Neural cell (in vitro differentiated cells): Measurements from ENCODE around the gene GALNT4. TPM values are rescaled to one million over a fixed set of nuclear protein-coding genes. Genes with fewer than 3 reads are reported as not detected.

Source experiments
- H2AFZ ChIP-seq: fragments of 200-600, 300-800 bp; sonication (generic), shearing (Covaris generic); 2 replicates; pipeline ENCODE4 v1.6.0; 2014; ENCODE audit warnings: low read depth, mild to moderate bottlenecking, antibody characterized with exemption, low read length, moderate library complexity
- H3F3A ChIP-seq: fragments of 200-600 bp; shearing (Covaris generic); 2 replicates; pipeline ENCODE4 v1.6.1; 2016; ENCODE audit warnings: mild to moderate bottlenecking, moderate library complexity, mixed read lengths, antibody characterized with exemption, low read length; ENCODE audit not compliant: insufficient read depth, poor library complexity, severe bottlenecking
- H3K27ac ChIP-seq: fragments of 200-600, 300-800 bp; sonication (generic), shearing (Covaris generic); 2 replicates; pipeline ENCODE4 v1.5.1; 2014; ENCODE audit warnings: mild to moderate bottlenecking, low read length, moderate library complexity
- H3K27me3 ChIP-seq: fragments of 300-800, 200-600 bp; sonication (generic), shearing (Covaris generic); 2 replicates; pipeline ENCODE4 v1.6.0; 2014; ENCODE audit warnings: mild to moderate bottlenecking, low read depth, low read length, moderate library complexity; ENCODE audit not compliant: insufficient read depth
- H3K36me3 ChIP-seq: fragments of 300-800, 200-600 bp; sonication (generic), shearing (Covaris generic); 2 replicates; pipeline ENCODE4 v1.5.1; 2014; ENCODE audit warnings: mild to moderate bottlenecking, antibody characterized with exemption, low read length, moderate library complexity; ENCODE audit not compliant: insufficient read depth
- H3K4me2 ChIP-seq: fragments of 300-800, 200-600 bp; sonication (generic), shearing (Covaris generic); 2 replicates; pipeline ENCODE4 v1.6.0; 2014; ENCODE audit warnings: mild to moderate bottlenecking, low read length
- H3K4me3 ChIP-seq: fragments of 300-800, 200-600 bp; sonication (generic), shearing (Covaris generic); 2 replicates; pipeline ENCODE4 v1.5.1; 2014; ENCODE audit warnings: mild to moderate bottlenecking, low read length, moderate library complexity
- H3K79me2 ChIP-seq: fragments of 200-600 bp; shearing (Covaris generic); replicated peaks from 2 replicates; pipeline ENCODE4 v1.6.0; 2014; ENCODE audit warnings: mild to moderate bottlenecking, low read length, moderate library complexity; ENCODE audit not compliant: insufficient read depth
- H3K9ac ChIP-seq: fragments of 300-800, 200-600 bp; sonication (generic), shearing (Covaris generic); 2 replicates; pipeline ENCODE4 v1.6.1; 2016; ENCODE audit warnings: mild to moderate bottlenecking, low read length, mixed read lengths
- H3K9me2 ChIP-seq: fragments of 200-600 bp; shearing (Covaris generic); 2 replicates; pipeline ENCODE4 v1.6.1; 2016; ENCODE audit warnings: mild to moderate bottlenecking, low read length, mixed read lengths; ENCODE audit not compliant: insufficient read depth
- H3K9me3 ChIP-seq: fragments of 200-600, 300-800 bp; sonication (generic), shearing (Covaris generic); 2 replicates; pipeline ENCODE4 v1.6.1; 2016; ENCODE audit warnings: mild to moderate bottlenecking, mixed run types, low read length, moderate library complexity, mixed read lengths
- H4K20me1 ChIP-seq: fragments of 200-600 bp; shearing (Covaris generic); 2 replicates; pipeline ENCODE4 v1.6.1; 2016; ENCODE audit warnings: mild to moderate bottlenecking, mixed run types; ENCODE audit not compliant: insufficient read depth
- CTCF ChIP-seq: fragments of 450-650 bp; IDR thresholded peaks from 2 replicates; pipeline ENCODE4 v1.5.1; 2014; ENCODE audit warnings: antibody characterized with exemption, mild to moderate bottlenecking, moderate library complexity; ENCODE audit not compliant: poor library complexity, severe bottlenecking
- EP300 ChIP-seq: fragments of 450-650 bp; conservative IDR thresholded peaks from 2 replicates; pipeline ENCODE4 v1.6.1; 2014; ENCODE audit warnings: antibody characterized with exemption, mild to moderate bottlenecking, moderate library complexity; ENCODE audit not compliant: poor library complexity, severe bottlenecking
- EZH2 ChIP-seq: fragments of 200-600, 300-800 bp; shearing (Covaris generic), sonication (generic); IDR thresholded peaks from 2 replicates; pipeline ENCODE4 v1.6.1; 2014; ENCODE audit warnings: antibody characterized with exemption, low read length, borderline replicate concordance, mild to moderate bottlenecking; ENCODE audit not compliant: insufficient read depth, poor library complexity, severe bottlenecking
- MXI1 ChIP-seq: fragments of 450-650 bp; conservative IDR thresholded peaks from 2 replicates; pipeline ENCODE4 v1.6.1; 2014; ENCODE audit warnings: antibody characterized with exemption, mild to moderate bottlenecking; ENCODE audit not compliant: poor library complexity, severe bottlenecking
- POLR2AphosphoS5 ChIP-seq: IDR thresholded peaks from 2 replicates; pipeline ENCODE4 v1.6.1; 2012
- RAD21 ChIP-seq: fragments of 450-650 bp; conservative IDR thresholded peaks from 2 replicates; pipeline ENCODE4 v1.6.1; 2014; ENCODE audit warnings: antibody characterized with exemption, mild to moderate bottlenecking, moderate library complexity
- REST ChIP-seq: IDR thresholded peaks from 2 replicates; pipeline ENCODE4 v1.6.1; 2012; ENCODE audit warnings: borderline replicate concordance
- SMC3 ChIP-seq: fragments of 450-650 bp; conservative IDR thresholded peaks from 2 replicates; pipeline ENCODE4 v1.6.1; 2014; ENCODE audit warnings: antibody characterized with exemption, mild to moderate bottlenecking, moderate library complexity; ENCODE audit not compliant: poor library complexity
- TAF1 ChIP-seq: IDR thresholded peaks from 2 replicates; pipeline ENCODE4 v1.6.1; 2012; ENCODE audit warnings: low read depth
- polyA plus RNA-seq: library from polyadenylated mRNA; depleted of rRNA; stranded (reverse); fragments of >200 nt; gene quantifications from 2 replicates; pipeline ENCODE4 v1.2.3, GENCODE V29; 2014

Gene GALNT4
- polyA plus RNA-seq, 1 donor from 2014 or later = 0.78 TPM

DNA sequence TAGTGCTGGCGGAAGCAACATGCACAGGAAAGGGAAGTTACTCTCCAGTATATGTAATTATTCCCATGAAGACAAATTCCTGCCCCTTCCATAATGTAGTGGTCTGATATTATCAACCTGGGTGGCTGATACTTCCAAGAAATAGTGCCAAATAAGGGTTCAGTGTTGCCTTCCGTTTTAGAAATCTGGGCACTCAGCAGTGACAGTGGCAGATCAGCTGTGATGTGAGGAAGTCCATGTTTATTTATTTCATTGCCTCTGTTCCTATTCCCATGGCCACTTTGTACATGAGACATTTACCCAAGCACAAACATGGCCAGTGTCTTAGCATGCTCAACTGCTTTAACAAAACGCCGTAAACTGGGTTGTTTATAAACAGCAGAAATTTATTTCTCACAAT is 21.6 kb upstream of the GALNT4 start:
- H4K20me1 ChIP-seq = no peaks in the 10 kb centered on the region

GRCh38 chr12:89544681-89545184 is 20.1 kb upstream of the GALNT4 start:
- Histone ChIP-seq H3K9ac (no peak overlapping the region), H3K27me3 (no peaks in the 10 kb centered on the region), H4K20me1 (no peaks in the 10 kb centered on the region), H3K36me3 (no peaks in the 10 kb centered on the region), H3F3A (no peaks in the 10 kb centered on the region), H3K4me3 (no peak overlapping the region), H3K4me2 (no peak overlapping the region), H2AFZ (no peak overlapping the region), H3K27ac (no peak overlapping the region), H3K9me2 (no peaks in the 10 kb centered on the region), H3K79me2 (no peaks in the 10 kb centered on the region), H3K9me3 (no peaks in the 10 kb centered on the region)
- TF ChIP-seq TAF1 (no peak), REST (no peak), EP300 (no peak), POLR2AphosphoS5 (no peak), MXI1 (no peak), EZH2 (no peak), CTCF (no peak), SMC3 (no peak)

More for the DNA sequence above, 21.6 kb upstream of the GALNT4 start:
- H3K9ac ChIP-seq = no peak overlapping the region
- TF ChIP-seq REST (no peak), SMC3 (no peak), EP300 (no peak), MXI1 (no peak), RAD21 (no peak)
- H3K27ac ChIP-seq = no peak overlapping the region
- H3K4me3 ChIP-seq = no peak overlapping the region
- H3F3A ChIP-seq = no peaks in the 10 kb centered on the region
- H3K9me3 ChIP-seq = no peaks in the 10 kb centered on the region
- H3K79me2 ChIP-seq = no peaks in the 10 kb centered on the region
- no peak overlapping the region for H3K4me2 ChIP-seq
- H3K36me3 ChIP-seq = no peaks in the 10 kb centered on the region
- no peak overlapping the region for H2AFZ ChIP-seq
- H3K27me3 ChIP-seq = no peaks in the 10 kb centered on the region
- H3K9me2 ChIP-seq = no peaks in the 10 kb centered on the region
